Measurements from ENCODE around the gene CLEC1B.
"Not testable (repeated sequence)": the region's sequence is repeated elsewhere in the genome, so short reads cannot be mapped to it uniquely, and the experiment has no call there.

Gene CLEC1B

GRCh38 chr12:9999016-9999415 is at the start of gene CLEC1B:
Gene CLEC1B (minus strand): TSS chr12:9999121. CDS start chr12:9999100, 21 bp downstream.
- DNase-seq, result no peak

GRCh38 chr12:10048526-10048925 is 49.6 kb upstream of the CLEC1B start:
- no peak for DNase-seq

- no peak for DNase-seq
Measured at GRCh38 chr12:10042167-10042566, 43.2 kb upstream of the CLEC1B start.

GRCh38 chr12:10033783-10034545 is 35.0 kb upstream of the CLEC1B start:
- no peak for DNase-seq

- no peak for DNase-seq
Measured at GRCh38 chr12:10031771-10032175, 32.9 kb upstream of the CLEC1B start.

GRCh38 chr12:10031321-10031720 is 32.4 kb upstream of the CLEC1B start:
- no peak for DNase-seq

- DNase-seq, result no peak
Measured at GRCh38 chr12:10030446-10030845, 31.5 kb upstream of the CLEC1B start, which contains the start of gene CLEC9A. Gene CLEC9A (plus strand): TSS chr12:10030682. CDS start chr12:10052688, 22,006 bp downstream.

GRCh38 chr12:10027721-10028120 is 28.8 kb upstream of the CLEC1B start:
- DNase-seq, result no peak

- no peak for DNase-seq
Measured at GRCh38 chr12:10027311-10027710, 28.4 kb upstream of the CLEC1B start.

GRCh38 chr12:10026666-10027065 is 27.7 kb upstream of the CLEC1B start:
- not testable (repeated sequence) for DNase-seq

GRCh38 chr12:10025236-10025635 is 26.3 kb upstream of the CLEC1B start:
- no peak for DNase-seq

GRCh38 chr12:10021342-10021741 is 22.4 kb upstream of the CLEC1B start:
- DNase-seq, result no peak

GRCh38 chr12:10018386-10018785 is 19.5 kb upstream of the CLEC1B start:
- DNase-seq, result no peak

- no peak for DNase-seq
Measured at GRCh38 chr12:10016881-10017280, 18.0 kb upstream of the CLEC1B start.

GRCh38 chr12:10015450-10015849 is 16.5 kb upstream of the CLEC1B start:
- DNase-seq, result no peak

GRCh38 chr12:10012630-10013330 is 13.9 kb upstream of the CLEC1B start:
- DNase-seq, result no peak

GRCh38 chr12:10001171-10001776 is 2.4 kb upstream of the CLEC1B start:
- no peak for DNase-seq

GRCh38 chr12:9992296-9992695 is 6.6 kb downstream of the CLEC1B start:
- no peak for DNase-seq

- no peak for DNase-seq
Measured at GRCh38 chr12:9991876-9992275, 7.0 kb downstream of the CLEC1B start.

GRCh38 chr12:9980126-9980525 is 18.8 kb downstream of the CLEC1B start:
- DNase-seq, result no peak

GRCh38 chr12:9977916-9978315 is 21.0 kb downstream of the CLEC1B start:
- DNase-seq, result no peak

- DNase-seq, result not testable (repeated sequence)
Measured at GRCh38 chr12:9976626-9977025, 22.3 kb downstream of the CLEC1B start.

- no peak for DNase-seq
Measured at GRCh38 chr12:9975614-9976013, 23.3 kb downstream of the CLEC1B start.

GRCh38 chr12:9974731-9975130 is 24.2 kb downstream of the CLEC1B start:
- not testable (repeated sequence) for DNase-seq

Measured in NCI-H2107 (cell line).